Medulla oblongata (tissue), 1 donor: ENCODE data around the gene RNU6-9.
A peak's percentile ranks its signal among the peaks of the same experiment; 100 is the strongest.

Experiments used
- DNase-seq: peaks from one replicate; pipeline ENCODE4 v3.0.0-alpha.2; 2015; ENCODE audit errors: extremely low spot score

Gene RNU6-9

GRCh38 chr19:898663-899062 is 5.4 kb downstream of the RNU6-9 start:
- DNase-seq, result no peak

GRCh38 chr19:899336-900042 is 6.2 kb downstream of the RNU6-9 start:
- DNase-seq, result no peak

- DNase-seq, result no peak
Observed at GRCh38 chr19:900043-900301, 6.7 kb downstream of the RNU6-9 start.

- DNase-seq, result no peak
Observed at GRCh38 chr19:900302-901111, 7.2 kb downstream of the RNU6-9 start.

GRCh38 chr19:901216-902092 is 8.2 kb downstream of the RNU6-9 start:
- no peak for DNase-seq

GRCh38 chr19:902093-902370 is 8.7 kb downstream of the RNU6-9 start:
- DNase-seq, result no peak

- DNase-seq, result no peak
Observed at GRCh38 chr19:902446-903226, 9.4 kb downstream of the RNU6-9 start.

- DNase-seq, result no peak
Observed at GRCh38 chr19:903266-903797, 10.0 kb downstream of the RNU6-9 start.

- DNase-seq, result no peak
Observed at GRCh38 chr19:904545-904944, 11.3 kb downstream of the RNU6-9 start.

- no peak for DNase-seq
Observed at GRCh38 chr19:906480-906879, 13.2 kb downstream of the RNU6-9 start.

- DNase-seq, result no peak
Observed at GRCh38 chr19:907183-907853, 14.0 kb downstream of the RNU6-9 start.

GRCh38 chr19:911197-912033 is 18.1 kb downstream of the RNU6-9 start:
- no peak for DNase-seq

- DNase-seq, result no peak
Observed at GRCh38 chr19:912181-913079, 19.1 kb downstream of the RNU6-9 start.

GRCh38 chr19:913080-913748 is 19.9 kb downstream of the RNU6-9 start, which contains the start of gene R3HDM4:
Gene R3HDM4 (minus strand): TSS chr19:913219. CDS start chr19:913157, 62 bp downstream.
- DNase-seq, result peak; percentile 68

GRCh38 chr19:916645-917322 is 23.5 kb downstream of the RNU6-9 start:
- no peak for DNase-seq

- no peak for DNase-seq
Observed at GRCh38 chr19:917323-918151, 24.3 kb downstream of the RNU6-9 start, which contains the start of gene KISS1R. Gene KISS1R (plus strand): TSS chr19:917333. CDS start chr19:917503, 170 bp downstream.

GRCh38 chr19:918152-918437 is 24.8 kb downstream of the RNU6-9 start:
- no peak for DNase-seq
